Astrocyte of the spinal cord (primary cell): ENCODE data around the gene FAM200B.

Source experiments
- DNase-seq: peaks from one replicate; pipeline ENCODE4 v3.0.0; 2011; ENCODE audit warnings: low read depth, low spot score
- H3K4me3 ChIP-seq: 2 replicates; pipeline ENCODE4 v1.5.1; 2011; ENCODE audit warnings: low read depth, mild to moderate bottlenecking, low read length, moderate library complexity
- CTCF ChIP-seq: IDR thresholded peaks from 2 replicates; pipeline ENCODE4 v1.5.1; 2012; ENCODE audit warnings: low read depth, mild to moderate bottlenecking, low read length, inconsistent platforms
- in situ Hi-C: cut with HindIII; loops from 2 replicates; pipeline ENCODE4 v1.10.0; 2017; ENCODE audit warnings: low sequenced_read_pairs

The FAM200B gene

GRCh38 chr4:15674926-15675325, 6.7 kb upstream of the FAM200B start:
- no peak for DNase-seq
- in situ Hi-C loops = no loop called here
- no peak overlapping the region for H3K4me3 ChIP-seq
- TF ChIP-seq CTCF = no peak

- in situ Hi-C loops = no loop called here
- no peak for DNase-seq
- H3K4me3 ChIP-seq = no peak overlapping the region
- TF ChIP-seq CTCF = no peak
Observed at GRCh38 chr4:15675356-15675755, 6.3 kb upstream of the FAM200B start.

GRCh38 chr4:15676039-15676438, 5.6 kb upstream of the FAM200B start:
- no peak for DNase-seq
- in situ Hi-C loops = no loop called here
- no peak for TF ChIP-seq CTCF
- no peak overlapping the region for H3K4me3 ChIP-seq

GRCh38 chr4:15676899-15677298, 4.7 kb upstream of the FAM200B start:
- no peak for TF ChIP-seq CTCF
- in situ Hi-C loops = no loop called here
- DNase-seq = no peak
- H3K4me3 ChIP-seq = no peak overlapping the region

- in situ Hi-C loops = no loop called here
Observed at GRCh38 chr4:15677507-15677988, 4.1 kb upstream of the FAM200B start.

GRCh38 chr4:15681067-15681371, 608 bp upstream of the FAM200B start:
- in situ Hi-C loops = no loop called here
- DNase-seq = no peak
- TF ChIP-seq CTCF = no peak
- H3K4me3 ChIP-seq = peak overlapping the region; percentile 93

More at GRCh38 chr4:15677507-15677988, 4.1 kb upstream of the FAM200B start:
- TF ChIP-seq CTCF = no peak
- DNase-seq = peak; percentile 57
- no peak overlapping the region for H3K4me3 ChIP-seq
